Fibroblast of lung (primary cell): ENCODE data around the gene EFCAB6. TPM values are rescaled to one million over a fixed set of nuclear protein-coding genes. Genes with fewer than 3 reads are reported as not detected.

ENCODE experiments used
- DNase-seq, 2 donors: peaks; one replicate each; pipeline versions ENCODE4 v3.0.0 to v3.0.0-alpha.2; 2010; ENCODE audit warnings: low read depth in 2 of 2
- H2AFZ ChIP-seq: 2 replicates; pipeline ENCODE4 v1.5.1; 2012; ENCODE audit warnings: low read length, control low read depth, inconsistent platforms
- H3K27ac ChIP-seq: 2 replicates; pipeline ENCODE4 v1.5.1; 2011; ENCODE audit warnings: low read length, control low read depth; ENCODE audit not compliant: insufficient read depth
- H3K27me3 ChIP-seq: 2 replicates; pipeline ENCODE4 v1.5.1; 2011; ENCODE audit warnings: mild to moderate bottlenecking, low read length; ENCODE audit not compliant: control insufficient read depth, insufficient read depth
- H3K36me3 ChIP-seq: 2 replicates; pipeline ENCODE4 v1.5.1; 2011; ENCODE audit warnings: low read length; ENCODE audit not compliant: control insufficient read depth, insufficient read depth
- H3K4me1 ChIP-seq: 2 replicates; pipeline ENCODE4 v1.5.1; 2011; ENCODE audit warnings: low read length; ENCODE audit not compliant: control insufficient read depth, insufficient read depth; ENCODE audit errors: extremely low read depth
- H3K4me2 ChIP-seq: 2 replicates; pipeline ENCODE4 v1.5.1; 2011; ENCODE audit warnings: low read length, control low read depth; ENCODE audit not compliant: insufficient read depth; ENCODE audit errors: extremely low read depth
- H3K4me3 ChIP-seq, 4 experiments: fragments of 200-600 bp in 1 of 4; sonication (generic) in 1 of 4; replicated peaks in 1 of 4; 2 replicates each; pipeline ENCODE4 v1.5.1; 2011 to 2016; ENCODE audit warnings: low read length in 4 of 4, low read depth in 3 of 4, mild to moderate bottlenecking in 3 of 4, control low read depth in 2 of 4, inconsistent platforms in 1 of 4, mixed read lengths in 1 of 4; ENCODE audit not compliant: insufficient read depth in 1 of 4; ENCODE audit errors: control extremely low read depth in 1 of 4
- H3K79me2 ChIP-seq: 2 replicates; pipeline ENCODE4 v1.5.1; 2012; ENCODE audit warnings: mild to moderate bottlenecking, low read length, inconsistent platforms; ENCODE audit not compliant: control insufficient read depth, insufficient read depth
- H3K9ac ChIP-seq: 2 replicates; pipeline ENCODE4 v1.5.1; 2011; ENCODE audit warnings: mild to moderate bottlenecking, low read length, control low read depth; ENCODE audit not compliant: insufficient read depth
- H3K9me3 ChIP-seq: 2 replicates; pipeline ENCODE4 v1.5.1; 2012; ENCODE audit warnings: low read depth, low read length; ENCODE audit not compliant: control insufficient read depth, insufficient read depth
- H4K20me1 ChIP-seq: 2 replicates; pipeline ENCODE4 v1.5.1; 2011; ENCODE audit warnings: low read length; ENCODE audit not compliant: control insufficient read depth, insufficient read depth; ENCODE audit errors: extremely low read depth
- CTCF ChIP-seq, 2 donors: IDR thresholded peaks in 1 of 2; conservative IDR thresholded peaks in 1 of 2; 1 replicate in 1 of 2; 2 replicates in 1 of 2; pipeline ENCODE4 v1.5.1; 2011 to 2012; ENCODE audit warnings: low read length in 2 of 2, control low read depth in 1 of 2, inconsistent platforms in 1 of 2, low read depth in 1 of 2, mild to moderate bottlenecking in 1 of 2
- EZH2 ChIP-seq: IDR thresholded peaks from 2 replicates; pipeline ENCODE4 v1.5.1; 2012; ENCODE audit warnings: low read length, control low read depth, mild to moderate bottlenecking; ENCODE audit errors: missing control alignments
- polyA plus RNA-seq, 2 donors: library from polyadenylated mRNA; depleted of rRNA in 1 of 2; stranded (reverse) in 1 of 2; unstranded in 1 of 2; fragments of >200 nt; gene quantifications; 2 replicates each; pipeline ENCODE4 v1.2.1, GENCODE V29; 2011 to 2012; ENCODE audit warnings: missing spikeins in 1 of 2
- total RNA-seq: library from RNA; depleted of rRNA; stranded (reverse); fragments of >200 nt; gene quantifications from 2 replicates; pipeline ENCODE4 v1.2.1, GENCODE V29; 2014

Gene EFCAB6
- total and polyA plus RNA-seq, 2 donors (not counting 1 experiment from before 2014, with no cell fraction given): 1.0 to 1.5 TPM

GRCh38 chr22:43831561-43832392, 19.7 kb upstream of the EFCAB6 start:
- Histone ChIP-seq H3K36me3 (no peaks in the 10 kb centered on the region), H3K79me2 (no peaks in the 10 kb centered on the region), H3K9me3 (no peaks in the 10 kb centered on the region), H3K27me3 (no peaks in the 10 kb centered on the region), H3K9ac (no peak overlapping the region), H3K4me3 (no peak overlapping the region), H4K20me1 (no peaks in the 10 kb centered on the region), H3K4me1 (peaks cover 19% of the 10 kb centered on the region), H2AFZ (no peak overlapping the region), H3K4me2 (no peak overlapping the region), H3K27ac (no peak overlapping the region)
- no peak for DNase-seq
- TF ChIP-seq EZH2 (no peak), CTCF (conservative IDR thresholded peaks at IDR 0.05 in 1 of 2, IDR thresholded peaks at IDR 0.05 in 1 of 2; ENCODE audit: low read depth in 1 of 2, low read length in 2 of 2) (no peak)

- Histone ChIP-seq H3K4me2 (no peak overlapping the region), H3K27ac (no peak overlapping the region), H3K4me1 (peaks cover 23% of the 10 kb centered on the region), H3K9ac (no peak overlapping the region), H4K20me1 (no peaks in the 10 kb centered on the region), H3K9me3 (no peaks in the 10 kb centered on the region), H3K27me3 (no peaks in the 10 kb centered on the region), H3K4me3 (no peak overlapping the region), H3K36me3 (no peaks in the 10 kb centered on the region), H2AFZ (no peak overlapping the region), H3K79me2 (no peaks in the 10 kb centered on the region)
- no peak for DNase-seq
- TF ChIP-seq EZH2 (no peak), CTCF (conservative IDR thresholded peaks at IDR 0.05 in 1 of 2, IDR thresholded peaks at IDR 0.05 in 1 of 2; ENCODE audit: low read depth in 1 of 2, low read length in 2 of 2) (no peak)
These were observed 18.9 kb upstream of the EFCAB6 start for GRCh38 chr22:43830931-43831560.
